ENCODE data around the gene DENND1B.
A peak's percentile ranks its signal among the peaks of the same experiment; 100 is the strongest.
"Not testable (repeated sequence)": the region's sequence is repeated elsewhere in the genome, so short reads cannot be mapped to it uniquely, and the experiment has no call there.

Gene DENND1B

DNA sequence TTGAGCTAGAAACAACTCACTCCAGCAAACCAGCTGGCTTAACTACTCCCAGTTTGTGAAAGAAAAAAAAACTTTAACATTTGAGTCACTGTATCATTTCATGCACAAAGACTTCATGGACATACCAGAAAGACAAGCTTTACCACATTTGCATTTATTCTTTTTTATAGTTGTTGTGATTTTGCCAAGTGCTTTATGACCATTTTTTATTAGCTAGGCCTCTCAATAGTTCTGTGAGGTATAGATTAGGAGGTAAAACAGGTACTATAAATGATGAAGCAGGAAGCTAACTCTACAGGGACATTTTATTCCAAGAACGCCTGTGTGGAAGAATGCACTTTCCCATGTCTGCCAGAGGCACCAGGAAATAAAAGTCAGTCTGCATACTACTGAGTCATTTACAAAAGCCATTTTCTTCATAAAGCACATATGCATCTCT, 8.2 kb upstream of the DENND1B start:
- no peak for DNase-seq

- no peak for DNase-seq
Observed at GRCh38 chr1:197782722-197783360, 7.6 kb upstream of the DENND1B start.

DNA sequence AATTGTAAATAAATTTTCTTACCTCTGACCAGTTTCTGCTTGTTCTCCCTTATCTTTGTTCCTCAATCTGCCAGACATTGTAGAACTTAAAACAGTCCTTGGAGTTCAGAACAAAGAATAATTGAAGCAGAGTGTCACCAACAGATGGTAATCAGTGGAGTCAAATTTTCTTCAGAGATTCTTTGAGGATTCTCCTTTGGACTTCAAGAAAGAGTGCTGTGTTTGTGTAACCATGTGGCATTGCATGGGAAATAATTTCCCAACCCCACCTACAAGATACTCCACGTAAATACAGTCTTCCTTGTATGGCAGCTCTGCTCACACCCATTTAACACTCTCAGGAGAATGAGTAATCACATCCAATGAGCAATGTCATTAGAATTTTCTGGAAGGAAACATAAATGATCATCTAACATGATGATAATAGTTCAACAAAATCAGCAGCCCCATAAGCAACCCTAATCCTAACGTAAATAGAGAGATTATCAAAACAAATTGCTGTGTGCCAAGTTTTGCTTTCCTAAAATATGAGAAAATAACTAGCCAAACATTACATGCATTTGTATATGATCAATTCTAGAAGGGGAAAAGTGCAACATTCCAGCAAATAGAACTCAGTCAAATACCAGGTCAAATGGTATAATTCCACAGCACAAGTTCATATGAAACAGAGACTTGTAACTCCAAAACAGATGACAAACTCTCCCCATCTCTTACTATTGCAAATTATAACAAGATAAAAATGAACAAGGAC, 6.9 kb upstream of the DENND1B start:
- DNase-seq = no peak

- no peak for DNase-seq
Observed at GRCh38 chr1:197779921-197780320, 4.6 kb upstream of the DENND1B start.

DNA sequence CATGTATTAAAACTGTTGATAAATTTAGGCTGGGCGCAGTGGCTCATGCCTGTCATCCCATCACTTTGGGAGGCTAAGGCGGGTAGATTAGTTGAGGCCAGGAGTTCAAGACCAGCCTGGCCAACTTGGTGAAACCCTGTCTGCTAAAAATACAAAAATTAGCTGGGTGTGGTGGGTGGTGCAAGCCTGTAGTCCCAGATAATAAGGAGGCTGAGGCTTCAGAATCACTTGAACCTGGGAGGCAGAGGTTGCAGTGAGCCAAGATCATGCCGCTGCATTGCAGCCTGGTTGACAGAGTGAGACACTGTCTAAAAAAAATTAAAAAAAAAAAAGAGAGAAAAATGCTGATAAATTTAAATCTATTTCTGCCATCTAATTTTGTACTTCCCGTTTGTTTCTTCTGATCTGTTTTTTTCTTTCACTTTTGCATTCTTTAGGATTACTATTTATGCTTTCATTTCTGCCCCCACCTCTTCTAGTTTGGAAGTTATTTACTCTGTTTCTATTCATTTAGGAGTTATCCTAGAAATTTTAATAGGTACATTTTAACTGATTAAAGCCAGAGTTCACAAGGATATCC, 3.2 kb upstream of the DENND1B start:
- no peak for DNase-seq

DNA sequence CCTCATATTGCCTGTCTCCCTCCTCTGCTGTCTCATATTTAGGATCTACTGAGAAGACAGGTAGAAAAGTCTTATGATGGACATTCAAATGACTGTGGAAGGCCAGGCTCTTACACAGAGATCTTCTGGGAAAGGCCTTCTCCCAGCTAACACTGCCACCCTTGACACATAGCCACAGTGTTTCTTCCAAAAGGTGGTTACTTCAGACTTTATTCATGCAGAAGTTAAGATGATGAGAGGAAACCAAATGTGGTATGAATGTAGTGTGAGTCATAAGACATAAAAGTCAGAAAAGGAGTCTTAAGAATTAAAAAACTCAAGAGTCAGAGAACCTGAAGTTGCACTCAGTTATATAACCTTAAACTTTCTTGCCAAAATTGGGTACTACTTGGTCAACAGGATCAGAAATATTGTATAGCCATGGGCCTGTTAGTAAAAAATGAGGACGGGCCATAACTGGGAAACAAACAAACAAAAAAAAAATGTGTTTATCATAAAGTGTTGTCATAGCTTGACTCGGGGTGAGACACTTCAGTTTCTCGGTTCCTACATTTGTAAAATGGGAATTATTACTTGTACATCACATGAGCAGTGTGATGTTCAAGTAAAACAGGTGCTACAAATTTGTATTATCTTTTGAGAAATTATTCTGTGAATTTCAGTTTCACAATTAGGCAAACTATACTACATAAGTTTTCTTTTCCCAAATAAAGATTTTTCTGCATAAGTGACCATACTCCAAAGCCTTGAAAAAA, 1.2 kb upstream of the DENND1B start:
- DNase-seq = peak; percentile 25

- peak; percentile 47 for DNase-seq
Observed at GRCh38 chr1:197774466-197775281, 606 bp downstream of the DENND1B start.

DNA sequence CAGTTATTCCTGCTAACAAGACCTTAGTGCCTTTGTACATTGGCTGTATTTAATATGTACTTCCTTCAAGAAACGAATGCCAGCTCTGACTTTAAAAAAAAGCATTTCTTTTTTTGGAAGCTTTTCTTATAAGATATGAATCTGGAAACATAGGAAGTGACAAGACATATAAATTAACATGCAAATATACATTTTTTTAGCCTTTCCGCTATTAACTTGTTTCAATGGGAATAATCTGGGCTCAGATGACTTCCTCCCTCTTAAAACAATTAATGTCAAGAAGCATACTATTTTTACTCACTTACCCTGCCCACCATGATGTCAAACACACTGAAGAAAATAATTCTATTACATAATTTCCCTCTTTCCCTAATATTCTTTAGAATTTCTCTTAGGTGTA, 1.4 kb downstream of the DENND1B start:
- DNase-seq = no peak

DNA sequence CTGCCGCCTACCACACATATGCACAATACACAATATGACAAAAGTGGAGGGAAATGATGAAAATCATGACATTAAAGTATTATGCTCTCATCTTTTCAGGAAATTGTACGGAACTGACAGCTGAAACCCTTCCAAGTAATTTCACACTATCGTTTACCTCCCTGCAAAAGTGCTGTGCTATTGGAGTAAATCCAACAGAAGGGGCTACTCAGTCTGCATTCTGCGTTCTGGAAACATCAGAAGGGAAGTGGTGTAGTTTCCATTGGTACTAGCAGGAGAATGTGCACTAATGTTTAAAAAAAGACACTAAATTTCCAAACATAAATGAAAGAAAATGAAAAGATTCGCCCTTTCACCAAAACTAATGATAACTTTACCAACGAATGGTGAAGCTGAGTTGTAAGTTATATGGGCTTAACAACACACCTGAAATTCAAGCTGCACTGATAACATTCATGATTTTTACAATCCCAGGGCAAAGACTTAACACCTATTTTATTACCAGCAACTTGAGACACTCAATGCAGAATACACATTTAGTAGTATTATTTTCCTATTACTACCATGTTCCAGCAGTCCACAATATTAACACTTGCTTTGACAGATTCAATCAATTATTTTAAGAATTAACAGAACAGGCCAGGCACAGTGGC, 3.2 kb downstream of the DENND1B start:
- DNase-seq = no peak

GRCh38 chr1:197771386-197771785, 3.9 kb downstream of the DENND1B start:
- DNase-seq = no peak

DNA sequence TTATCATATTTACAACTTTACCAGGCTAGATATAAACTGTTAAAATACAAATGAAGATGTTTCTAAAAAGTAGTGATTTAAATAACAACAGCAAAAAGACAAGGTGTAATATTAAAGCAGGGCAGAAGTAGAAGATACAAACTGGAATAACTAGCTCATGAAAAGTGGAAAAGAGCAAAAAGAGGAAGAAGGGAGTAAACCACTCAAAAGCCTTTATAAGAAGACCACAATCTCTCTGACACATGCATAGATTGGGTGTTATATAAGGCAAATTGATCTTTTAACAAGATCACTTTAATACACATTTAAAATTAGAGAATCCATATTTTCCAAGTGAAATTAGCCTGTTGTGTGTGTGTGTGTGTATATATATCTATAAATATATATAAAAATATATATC, 5.0 kb downstream of the DENND1B start:
- no peak for DNase-seq

DNA sequence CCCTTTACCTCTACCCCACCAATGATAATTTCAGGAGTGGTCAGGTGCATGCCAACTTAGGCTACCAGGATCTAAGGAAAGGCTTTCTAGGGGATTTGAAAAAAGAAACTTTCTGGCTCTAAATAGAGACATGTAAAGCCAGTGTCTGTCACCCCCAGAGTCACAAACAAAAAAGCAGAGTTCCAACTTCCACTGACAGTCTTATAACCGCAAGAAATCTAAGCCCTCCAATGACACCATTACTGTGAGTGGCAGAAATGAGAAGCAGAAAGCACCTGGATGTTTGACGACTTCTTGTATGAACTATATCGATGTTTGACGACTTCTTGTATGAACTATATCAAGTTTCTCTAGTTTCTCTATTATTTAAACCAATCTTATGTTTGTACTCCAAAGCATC, 6.0 kb downstream of the DENND1B start:
- no peak for DNase-seq

- no peak for DNase-seq
Observed at GRCh38 chr1:197768014-197768805, 7.1 kb downstream of the DENND1B start.

GRCh38 chr1:197763769-197764168, 11.5 kb downstream of the DENND1B start:
- no peak for DNase-seq

DNA sequence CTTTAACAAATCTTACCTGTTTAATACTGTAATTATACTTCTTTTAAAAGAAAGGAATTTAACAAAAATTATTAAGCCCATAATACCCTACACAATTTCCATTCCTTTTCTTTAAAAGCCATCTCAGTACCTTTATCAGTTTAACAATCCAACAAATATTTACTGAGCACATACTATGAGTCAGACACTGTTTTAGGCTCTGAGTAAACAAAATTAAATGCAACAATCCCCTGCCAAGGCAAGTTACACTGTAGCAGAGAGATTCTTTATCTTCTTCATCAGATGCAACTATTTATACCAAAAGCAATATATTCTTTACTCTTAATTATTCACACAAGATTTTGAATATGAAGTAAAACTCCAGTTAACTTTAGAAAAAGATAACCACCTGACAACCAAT, 12.0 kb downstream of the DENND1B start:
- DNase-seq = no peak

- DNase-seq = no peak
Observed at GRCh38 chr1:197761654-197762053, 13.6 kb downstream of the DENND1B start.

GRCh38 chr1:197755553-197755952, 19.7 kb downstream of the DENND1B start:
- DNase-seq = not testable (repeated sequence)

GRCh38 chr1:197752652-197753164, 22.6 kb downstream of the DENND1B start:
- DNase-seq = not testable (repeated sequence)

DNA sequence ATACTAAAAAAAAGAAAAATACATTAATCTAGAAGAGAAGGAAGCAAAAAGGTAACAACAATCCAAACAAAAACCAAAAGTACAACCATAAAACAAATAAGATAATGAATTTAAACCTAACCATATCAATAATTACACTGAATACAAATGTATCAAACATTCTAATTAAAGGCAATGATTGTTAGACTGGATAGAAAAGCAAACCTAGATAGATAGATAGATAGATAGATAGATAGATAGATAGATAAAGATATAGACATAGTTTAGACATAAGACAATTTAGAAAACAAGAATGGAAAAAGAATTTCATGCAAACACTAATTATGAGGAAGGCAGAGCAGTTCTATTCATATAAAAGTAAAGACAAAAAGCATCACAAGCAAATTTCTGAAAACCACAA, 24.9 kb downstream of the DENND1B start:
- no peak for DNase-seq

DNA sequence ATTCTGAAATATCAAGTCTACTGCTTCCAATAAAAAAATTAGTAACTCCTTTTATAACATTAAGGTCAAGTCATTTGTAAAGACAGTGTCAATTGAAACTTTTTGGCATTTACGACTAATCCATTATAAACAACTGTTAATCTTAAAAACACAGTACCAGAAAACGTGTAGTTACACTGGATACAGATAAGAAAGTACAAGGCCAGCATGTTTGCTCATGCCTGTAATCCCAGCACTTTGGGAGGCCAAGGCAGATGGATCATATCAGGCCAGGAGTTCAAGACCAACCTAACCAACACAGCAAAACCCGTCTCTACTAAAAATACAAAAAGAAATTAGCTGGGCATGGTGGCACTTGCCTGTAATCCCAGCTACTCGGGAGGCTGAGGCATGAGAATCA, 29.4 kb downstream of the DENND1B start:
- DNase-seq = no peak

DNA sequence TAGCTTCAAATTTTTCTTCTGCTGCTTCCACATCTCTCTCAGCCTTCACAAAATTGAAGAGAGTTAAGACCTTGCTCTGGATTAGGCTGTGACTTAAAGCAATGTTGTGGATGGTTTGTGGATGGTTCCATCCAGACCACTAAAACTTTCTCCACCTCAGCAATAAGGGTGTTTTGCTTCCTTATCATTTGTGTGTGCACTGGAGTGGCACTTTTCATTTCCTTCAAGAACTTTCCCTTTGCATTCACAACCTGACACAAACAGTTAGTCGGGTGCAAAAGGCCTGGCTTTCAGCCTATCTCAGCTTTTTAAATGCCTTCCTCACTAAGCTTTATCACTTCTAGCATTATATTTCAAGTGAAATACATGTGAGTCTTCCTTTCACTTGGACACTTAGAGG, 30.3 kb downstream of the DENND1B start:
- no peak for DNase-seq

Measured in stimulated activated naive CD4-positive, alpha-beta T cell treated with Interleukin-2 at 50 U/mL for 16 hours (primary cell).